ENCODE data around the gene KRTAP10-3. TPM values are rescaled to one million over a fixed set of nuclear protein-coding genes. Genes with fewer than 3 reads are reported as not detected.

Gene KRTAP10-3
- total RNA-seq, 4 donors from 2014 or later = not detected

DNA sequence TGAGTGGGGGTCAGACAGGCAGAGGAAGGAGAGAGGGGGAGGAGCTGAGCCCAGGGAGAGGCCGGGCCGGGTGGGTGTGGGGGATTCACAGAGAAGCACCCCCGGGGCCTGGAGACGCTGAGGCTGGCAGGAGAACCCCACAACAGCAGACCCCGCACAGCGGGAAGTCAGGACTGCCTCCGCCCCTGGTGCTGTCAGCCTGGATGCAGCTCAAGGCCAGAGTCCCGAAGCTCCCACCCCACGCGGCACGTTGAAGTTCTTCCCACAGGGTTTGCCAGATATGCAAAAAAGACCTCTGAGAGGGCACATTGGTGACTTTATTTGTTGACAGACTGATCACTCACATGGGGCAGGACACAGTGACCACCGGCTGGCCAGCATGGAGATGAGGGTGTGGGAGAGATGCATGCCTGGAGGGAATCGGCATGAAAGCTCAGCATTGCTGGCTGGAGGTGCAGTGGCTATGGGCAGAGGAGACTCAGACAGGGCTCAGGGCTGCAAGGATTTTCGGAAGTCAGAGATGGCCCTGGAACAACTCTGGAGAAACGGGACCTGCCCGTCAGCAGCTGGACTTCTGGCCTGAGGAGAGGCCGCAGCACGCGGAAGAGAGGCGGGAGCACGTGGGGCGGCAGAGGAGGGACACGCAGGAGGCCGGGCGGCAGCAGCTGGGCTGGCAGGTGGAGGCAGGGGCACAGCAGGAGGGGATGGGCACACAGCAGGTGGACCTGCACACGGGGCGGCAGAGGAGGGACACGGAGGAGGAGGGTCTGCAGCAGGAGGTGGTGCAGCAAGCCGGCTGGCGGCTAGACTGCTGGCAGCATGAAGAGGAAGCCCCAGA lies 885 bp downstream of the KRTAP10-3 start:
- no peak for DNase-seq
- H3K27ac ChIP-seq = no peak overlapping the region
- no peak overlapping the region for H3K4me3 ChIP-seq
- WGBS, 2 donors = 60 to 63% methylated on average over 27 to 30 of the region's 30 CpGs
- TF ChIP-seq, protein P1, sequence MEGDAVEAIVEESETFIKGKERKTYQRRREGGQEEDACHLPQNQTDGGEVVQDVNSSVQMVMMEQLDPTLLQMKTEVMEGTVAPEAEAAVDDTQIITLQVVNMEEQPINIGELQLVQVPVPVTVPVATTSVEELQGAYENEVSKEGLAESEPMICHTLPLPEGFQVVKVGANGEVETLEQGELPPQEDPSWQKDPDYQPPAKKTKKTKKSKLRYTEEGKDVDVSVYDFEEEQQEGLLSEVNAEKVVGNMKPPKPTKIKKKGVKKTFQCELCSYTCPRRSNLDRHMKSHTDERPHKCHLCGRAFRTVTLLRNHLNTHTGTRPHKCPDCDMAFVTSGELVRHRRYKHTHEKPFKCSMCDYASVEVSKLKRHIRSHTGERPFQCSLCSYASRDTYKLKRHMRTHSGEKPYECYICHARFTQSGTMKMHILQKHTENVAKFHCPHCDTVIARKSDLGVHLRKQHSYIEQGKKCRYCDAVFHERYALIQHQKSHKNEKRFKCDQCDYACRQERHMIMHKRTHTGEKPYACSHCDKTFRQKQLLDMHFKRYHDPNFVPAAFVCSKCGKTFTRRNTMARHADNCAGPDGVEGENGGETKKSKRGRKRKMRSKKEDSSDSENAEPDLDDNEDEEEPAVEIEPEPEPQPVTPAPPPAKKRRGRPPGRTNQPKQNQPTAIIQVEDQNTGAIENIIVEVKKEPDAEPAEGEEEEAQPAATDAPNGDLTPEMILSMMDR (IDR thresholded peaks at IDR 0.05) = no peak
- TF ChIP-seq POLR2A (IDR thresholded peaks at IDR 0.05) = no peak
- no peaks in the 10 kb centered on the region for H3K4me1 ChIP-seq
- intact Hi-C loops (cut with DNase I) = no loop called here
- H3K27me3 ChIP-seq = peaks cover 0 to 43% (median 0%) of the 10 kb centered on the region in 4 donors
- H3K36me3 ChIP-seq = no peaks in the 10 kb centered on the region
- H3K9me3 ChIP-seq = no peaks in the 10 kb centered on the region

DNA sequence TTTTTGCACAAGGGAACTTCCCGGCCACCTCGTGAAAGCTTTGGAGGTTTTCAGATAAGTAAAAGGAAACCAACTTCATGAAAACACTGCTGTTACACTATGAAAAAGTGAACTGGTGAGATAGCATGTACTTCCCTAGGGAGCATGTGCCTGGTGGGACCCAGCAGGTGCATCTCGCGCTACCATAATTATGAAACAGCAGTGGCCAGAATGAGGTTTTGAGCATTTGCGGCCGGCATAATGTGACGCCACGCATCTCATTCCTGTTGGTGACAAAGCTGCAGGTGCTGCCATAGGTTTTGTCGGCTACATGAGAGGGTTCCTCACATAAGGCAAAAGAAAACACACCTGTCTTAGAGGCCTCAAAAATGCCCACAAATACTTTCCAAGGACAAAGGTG lies 1.7 kb downstream of the KRTAP10-3 start:
- no peak for DNase-seq
- intact Hi-C loops (cut with DNase I) = no loop called here
- Histone ChIP-seq H3K4me1 (no peaks in the 10 kb centered on the region), H3K27me3 (peaks cover 0 to 48% (median 0%) of the 10 kb centered on the region in 4 donors), H3K9me3 (no peaks in the 10 kb centered on the region), H3K4me3 (no peak overlapping the region), H3K36me3 (no peaks in the 10 kb centered on the region), H3K27ac (no peak overlapping the region)
- 80 to 81% methylated on average over 8 to 9 of the region's 9 CpGs for WGBS, 2 donors
- TF ChIP-seq, protein P1 (IDR thresholded peaks at IDR 0.05) = no peak
- no peak for TF ChIP-seq POLR2A (IDR thresholded peaks at IDR 0.05)

DNA sequence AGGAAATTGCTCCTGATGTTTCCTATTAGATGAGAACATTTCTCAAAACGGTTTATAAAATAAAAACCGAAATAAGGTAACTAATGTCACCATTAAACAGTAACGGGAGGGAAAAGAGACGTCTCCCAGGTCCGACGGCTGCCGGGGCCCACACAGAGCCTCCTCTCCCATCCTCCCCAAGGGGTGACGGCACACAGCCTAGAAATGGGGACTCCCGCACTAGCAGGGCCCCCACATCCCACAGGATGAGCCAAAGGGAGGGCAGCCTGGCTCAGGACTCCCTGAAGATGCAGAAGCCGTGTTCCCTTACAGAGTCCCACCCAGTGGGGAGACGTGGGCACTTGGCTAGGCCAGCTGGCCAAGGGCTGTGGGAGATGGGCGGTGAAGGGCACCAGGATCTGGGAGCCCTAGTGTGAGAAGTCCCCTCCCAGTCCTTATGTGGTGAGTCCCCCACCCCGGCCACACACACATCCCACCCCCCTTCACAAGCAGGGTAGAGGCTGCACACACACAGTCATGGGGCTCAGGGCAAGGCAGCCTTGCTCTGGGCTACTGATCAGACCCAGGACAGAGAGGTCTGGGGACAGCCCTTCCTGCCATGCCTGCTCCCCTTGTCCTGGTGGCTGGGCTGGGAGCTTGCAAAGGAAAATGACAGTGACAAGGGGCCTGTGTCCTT lies 3.3 kb downstream of the KRTAP10-3 start:
- H3K27ac ChIP-seq = no peak overlapping the region
- no peaks in the 10 kb centered on the region for H3K36me3 ChIP-seq
- peaks cover 0 to 58% (median 0%) of the 10 kb centered on the region in 4 donors for H3K27me3 ChIP-seq
- WGBS, 2 donors = 70 to 75% methylated on average over 10 to 12 of the region's 13 CpGs
- intact Hi-C loops (cut with DNase I) = no loop called here
- no peak overlapping the region for H3K4me3 ChIP-seq
- peaks cover 0 to 14% (median 0%) of the 10 kb centered on the region in 3 donors for H3K4me1 ChIP-seq
- H3K9me3 ChIP-seq = no peaks in the 10 kb centered on the region
- no peak for TF ChIP-seq POLR2A (IDR thresholded peaks at IDR 0.05)
- TF ChIP-seq, protein P1 (IDR thresholded peaks at IDR 0.05) = no peak
- DNase-seq = no peak

DNA sequence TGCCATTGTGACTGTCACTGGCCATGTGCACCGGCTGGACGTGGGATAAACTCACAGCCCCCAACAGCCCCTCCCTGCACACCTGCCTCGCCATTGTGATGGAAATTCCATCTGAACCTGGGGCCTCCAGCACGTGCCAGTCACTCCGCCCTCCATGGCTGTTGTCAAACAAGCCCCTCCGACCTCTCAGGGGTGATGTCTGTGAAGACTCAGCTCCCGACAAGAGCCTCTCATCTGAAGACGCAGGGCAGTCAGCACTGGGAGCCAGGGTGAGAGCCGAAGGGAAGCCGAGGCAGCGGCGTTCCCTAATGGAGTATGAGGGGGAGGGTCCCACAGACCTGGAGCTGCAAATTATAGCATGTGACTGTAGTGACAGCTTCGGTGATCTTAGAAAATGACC lies 5.9 kb downstream of the KRTAP10-3 start:
- TF ChIP-seq, protein P1 (IDR thresholded peaks at IDR 0.05) = no peak
- TF ChIP-seq POLR2A (IDR thresholded peaks at IDR 0.05) = no peak
- H3K27ac ChIP-seq = no peak overlapping the region
- H3K4me1 ChIP-seq = peaks cover 0 to 35% (median 5%) of the 10 kb centered on the region in 3 donors
- H3K27me3 ChIP-seq = peaks cover 0 to 71% (median 0%) of the 10 kb centered on the region in 4 donors
- no peaks in the 10 kb centered on the region for H3K9me3 ChIP-seq
- no peak for DNase-seq
- no peak overlapping the region for H3K4me3 ChIP-seq
- intact Hi-C loops (cut with DNase I) = no loop called here
- WGBS, 2 donors = 86% methylated on average over 5 of the region's 13 CpGs
- H3K36me3 ChIP-seq = no peaks in the 10 kb centered on the region

DNA sequence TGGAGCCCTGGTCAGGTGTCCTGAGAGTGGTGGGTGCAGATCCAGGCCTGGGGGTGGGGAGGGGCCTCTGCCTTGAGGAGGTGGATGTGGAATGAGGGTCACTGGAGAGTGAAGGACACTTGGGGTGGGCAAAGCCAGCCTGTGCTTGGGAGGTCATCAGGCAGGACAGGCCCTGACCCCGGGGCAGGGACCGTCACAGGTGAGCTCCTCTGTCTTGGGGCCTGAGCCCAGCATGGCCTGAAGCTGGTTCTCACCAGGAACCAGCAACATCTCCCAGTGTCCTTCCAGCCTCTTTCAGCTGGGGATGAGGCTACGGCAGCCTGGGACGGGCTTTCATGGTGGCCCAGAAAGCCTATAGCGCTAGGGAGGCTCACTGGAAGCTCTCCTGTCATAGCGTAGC lies 6.5 kb downstream of the KRTAP10-3 start:
- Histone ChIP-seq H3K27me3 (peaks cover 0 to 69% (median 0%) of the 10 kb centered on the region in 4 donors), H3K4me1 (peaks cover 0 to 35% (median 5%) of the 10 kb centered on the region in 3 donors), H3K36me3 (no peaks in the 10 kb centered on the region), H3K4me3 (no peak overlapping the region), H3K27ac (no peak overlapping the region), H3K9me3 (no peaks in the 10 kb centered on the region)
- no peak for TF ChIP-seq POLR2A (IDR thresholded peaks at IDR 0.05)
- TF ChIP-seq, protein P1 (IDR thresholded peaks at IDR 0.05) = no peak
- intact Hi-C loops (cut with DNase I) = no loop called here
- DNase-seq = no peak
- 60 to 89% methylated on average over 1 to 4 of the region's 6 CpGs for WGBS, 2 donors
